H1 (cell line): Measurements from ENCODE around the gene MORC4. TPM values are rescaled to one million over a fixed set of nuclear protein-coding genes. Genes with fewer than 3 reads are reported as not detected.

Experiments
- CTCF ChIA-PET: fragments of 300-600 bp; sonication (Branson Sonifier 250); formaldehyde crosslinking; loops from one replicate; lab custom pipeline; 2021; ENCODE audit not compliant: partially characterized antibody; lab: Charles Lee
- POLR2A ChIA-PET: fragments of 300-600 bp; sonication (Branson Sonifier 250); formaldehyde crosslinking; loops from one replicate; lab custom pipeline; 2021; ENCODE audit warnings: inconsistent platforms; ENCODE audit not compliant: partially characterized antibody; lab: Charles Lee
- DNase-seq, 2 experiments: peaks; one replicate each; pipeline versions ENCODE4 v3.0.0 to v3.0.0-alpha.2; 2010 to 2022; ENCODE audit warnings: low spot score in 2 of 2, low read depth in 1 of 2, mixed read lengths in 1 of 2
- FAIRE-seq: peaks from 2 replicates; lab custom pipeline; 2011; peaks lifted over from hg19 to GRCh38; lab: Jason Lieb, UNC
- H2AFZ ChIP-seq: 2 replicates; pipeline ENCODE4 v1.8.1; 2012; ENCODE audit warnings: low read length, inconsistent platforms
- H2AK5ac ChIP-seq: 2 replicates; pipeline ENCODE4 v1.6.1; 2013; ENCODE audit warnings: low read depth, low read length
- H2BK120ac ChIP-seq: replicated peaks from 2 replicates; pipeline ENCODE3; 2013; ENCODE audit warnings: low read depth, low read length, inconsistent platforms
- H2BK12ac ChIP-seq: 2 replicates; pipeline ENCODE4 v1.6.1; 2013; ENCODE audit warnings: low read depth, low read length
- H2BK15ac ChIP-seq: 2 replicates; pipeline ENCODE4 v1.6.1; 2013; ENCODE audit warnings: low read length
- H2BK20ac ChIP-seq: 2 replicates; pipeline ENCODE4 v1.6.1; 2013; ENCODE audit warnings: low read length
- H2BK5ac ChIP-seq: 2 replicates; pipeline ENCODE4 v1.6.1; 2013; ENCODE audit warnings: low read depth, low read length
- H3K14ac ChIP-seq: 2 replicates; pipeline ENCODE4 v1.6.1; 2013; ENCODE audit warnings: inconsistent platforms; ENCODE audit not compliant: insufficient read length
- H3K18ac ChIP-seq: 2 replicates; pipeline ENCODE4 v1.6.1; 2013; ENCODE audit warnings: low read length; ENCODE audit errors: extremely low read depth
- H3K23ac ChIP-seq: 2 replicates; pipeline ENCODE4 v1.6.1; 2013; ENCODE audit warnings: inconsistent platforms; ENCODE audit not compliant: insufficient read length
- H3K23me2 ChIP-seq: 2 replicates; pipeline ENCODE4 v1.6.1; 2013; ENCODE audit warnings: low read depth, low read length
- H3K27ac ChIP-seq: 2 replicates; pipeline ENCODE4 v1.6.1; 2011; ENCODE audit warnings: low read depth, low read length, inconsistent platforms
- H3K27me3 ChIP-seq, 4 experiments: replicated peaks in 1 of 4; 1 replicate in 1 of 4; 2 replicates in 3 of 4; pipeline versions ENCODE4 v1.6.1 to v1.8.1; 2011 to 2013; ENCODE audit warnings: low read length in 3 of 4, mild to moderate bottlenecking in 3 of 4, inconsistent platforms in 2 of 4, mixed read lengths in 2 of 4, moderate library complexity in 1 of 4; ENCODE audit not compliant: control insufficient read depth in 3 of 4, insufficient read depth in 3 of 4; ENCODE audit errors: extremely low read depth in 1 of 4
- H3K36me3 ChIP-seq, 4 experiments: 2 replicates each; pipeline versions ENCODE4 v1.6.1 to v1.8.1; 2011 to 2013; ENCODE audit warnings: mild to moderate bottlenecking in 4 of 4, low read length in 3 of 4, moderate library complexity in 2 of 4, control low read depth in 1 of 4, inconsistent platforms in 1 of 4; ENCODE audit not compliant: insufficient read depth in 4 of 4, control insufficient read depth in 2 of 4
- H3K4ac ChIP-seq: replicated peaks from 2 replicates; pipeline ENCODE3; 2013; ENCODE audit warnings: low read length, low read depth, mixed read lengths, inconsistent platforms; ENCODE audit not compliant: insufficient read length
- H3K4me1 ChIP-seq, 4 experiments: replicated peaks in 1 of 4; 1 replicate in 1 of 4; 2 replicates in 3 of 4; pipeline versions ENCODE4 v1.6.1 to v1.8.1; 2011 to 2013; ENCODE audit warnings: low read length in 3 of 4, inconsistent platforms in 2 of 4, mixed read lengths in 1 of 4; ENCODE audit not compliant: insufficient read depth in 4 of 4, control insufficient read depth in 3 of 4
- H3K4me2 ChIP-seq, 2 experiments: 2 replicates each; pipeline versions ENCODE4 v1.6.1 to v1.8.1; 2011 to 2013; ENCODE audit warnings: low read depth in 2 of 2, low read length in 2 of 2, control low read depth in 1 of 2, inconsistent platforms in 1 of 2, mild to moderate bottlenecking in 1 of 2; ENCODE audit not compliant: insufficient read depth in 1 of 2
- H3K4me3 ChIP-seq, 4 experiments: fragments of 200-600, 300-600 bp in 1 of 4; sonication (generic), shearing (Covaris generic), sonication (Bioruptor Twin) in 1 of 4; 2 replicates each; pipeline versions ENCODE4 v1.5.1 to v1.8.1; 2011 to 2016; ENCODE audit warnings: low read length in 4 of 4, low read depth in 3 of 4, control low read depth in 2 of 4, inconsistent platforms in 2 of 4, mild to moderate bottlenecking in 2 of 4, mixed read lengths in 1 of 4, moderate library complexity in 1 of 4; ENCODE audit not compliant: insufficient read depth in 2 of 4; ENCODE audit errors: extremely low read depth in 1 of 4
- H3K56ac ChIP-seq: replicated peaks from 2 replicates; pipeline ENCODE3; 2013; ENCODE audit warnings: low read depth, mild to moderate bottlenecking, mixed read lengths, low read length, inconsistent platforms; ENCODE audit not compliant: insufficient read length
- H3K79me1 ChIP-seq: 2 replicates; pipeline ENCODE4 v1.6.1; 2013; ENCODE audit warnings: low read depth, low read length, control low read depth
- H3K79me2 ChIP-seq, 2 experiments: 2 replicates each; pipeline versions ENCODE4 v1.6.1 to v1.8.1; 2012 to 2013; ENCODE audit warnings: low read length in 2 of 2, mild to moderate bottlenecking in 2 of 2, inconsistent platforms in 1 of 2; ENCODE audit not compliant: insufficient read depth in 2 of 2, control insufficient read depth in 1 of 2
- H3K9ac ChIP-seq, 4 experiments: replicated peaks in 1 of 4; 1 replicate in 1 of 4; 2 replicates in 3 of 4; pipeline versions ENCODE4 v1.6.1 to v1.8.1; 2011 to 2013; ENCODE audit warnings: low read depth in 3 of 4, low read length in 3 of 4, control low read depth in 2 of 4, mild to moderate bottlenecking in 2 of 4, moderate library complexity in 2 of 4, inconsistent platforms in 1 of 4; ENCODE audit errors: extremely low read depth in 1 of 4
- H3K9me3 ChIP-seq, 2 experiments: 2 replicates each; pipeline versions ENCODE4 v1.6.1 to v1.8.1; 2012 to 2013; ENCODE audit warnings: mild to moderate bottlenecking in 2 of 2, moderate library complexity in 2 of 2, control low read depth in 1 of 2, inconsistent platforms in 1 of 2, low read depth in 1 of 2, low read length in 1 of 2, mixed read lengths in 1 of 2; ENCODE audit not compliant: insufficient read depth in 2 of 2
- H4K20me1 ChIP-seq, 2 experiments: replicated peaks in 1 of 2; 2 replicates each; pipeline versions ENCODE3 to v1.8.1; 2011 to 2013; ENCODE audit warnings: inconsistent platforms in 2 of 2, low read length in 2 of 2, mild to moderate bottlenecking in 1 of 2; ENCODE audit not compliant: insufficient read depth in 2 of 2, control insufficient read depth in 1 of 2
- H4K5ac ChIP-seq: 2 replicates; pipeline ENCODE4 v1.6.1; 2013; ENCODE audit warnings: low read length, low read depth, mixed read lengths, inconsistent platforms; ENCODE audit not compliant: insufficient read length
- H4K8ac ChIP-seq: 2 replicates; pipeline ENCODE4 v1.8.0; 2013; ENCODE audit warnings: mild to moderate bottlenecking, moderate library complexity, low read length, inconsistent platforms; ENCODE audit not compliant: insufficient read depth; ENCODE audit errors: extremely low read depth
- H4K91ac ChIP-seq: replicated peaks from 2 replicates; pipeline ENCODE3; 2013; ENCODE audit warnings: low read length, mixed read lengths, inconsistent platforms; ENCODE audit not compliant: insufficient read length
- ATF2 ChIP-seq: IDR thresholded peaks from 2 replicates; pipeline ENCODE4 v1.6.1; 2012; ENCODE audit warnings: low read length, inconsistent platforms
- E2F6 ChIP-seq: IDR thresholded peaks from 2 replicates; pipeline ENCODE4 v1.6.1; 2012; ENCODE audit warnings: inconsistent platforms
- NANOG ChIP-seq: IDR thresholded peaks from 2 replicates; pipeline ENCODE4 v1.6.1; 2011; ENCODE audit warnings: low read length, low read depth, mild to moderate bottlenecking, inconsistent platforms; ENCODE audit not compliant: insufficient read depth, poor library complexity, severe bottlenecking
- RFX5 ChIP-seq: IDR thresholded peaks from 2 replicates; pipeline ENCODE4 v1.6.1; 2011; ENCODE audit warnings: low read depth, low read length, improper control_type of control experiment, borderline replicate concordance
- SUZ12 ChIP-seq: fragments of 200-600 bp; sonication (generic); IDR thresholded peaks from 2 replicates; pipeline ENCODE4 v1.6.1; 2012; ENCODE audit warnings: mild to moderate bottlenecking, inconsistent platforms, low read length, moderate library complexity, mixed read lengths
- WGBS, 2 experiments: shearing (Covaris generic) in 1 of 2; methylation state at CpG; one replicate each; pipeline versions ENCODE4 v1.1.6 to v1.1.7; 2013 to 2015; ENCODE audit warnings: low lambda C conversion rate in 2 of 2, mixed read lengths in 2 of 2, inconsistent platforms in 1 of 2, low coverage in 1 of 2, missing lambda C conversion rate in 1 of 2; ENCODE audit not compliant: insufficient replicate concordance in 2 of 2, insufficient coverage in 1 of 2, insufficient read length in 1 of 2; ENCODE audit errors: extremely low coverage in 1 of 2, missing lambda C conversion rate in 1 of 2; 5-methylcytosine and 5-hydroxymethylcytosine counted together
- polyA plus RNA-seq, 7 experiments: library from polyadenylated mRNA; depleted of rRNA in 3 of 7; stranded (reverse) in 5 of 7; unstranded in 2 of 7; fragments of >200 nt in 5 of 7; fragments of 200-250 nt in 2 of 7; gene quantifications; 1 replicate in 5 of 7; 2 replicates in 1 of 7; 4 replicates in 1 of 7; pipeline versions ENCODE4 v1.2.1 to v1.2.3, GENCODE V29; 2011 to 2013; ENCODE audit warnings: missing spikeins in 2 of 7, mixed read lengths in 2 of 7
- total RNA-seq: library from RNA; stranded (reverse); fragmentation: NEBNext Ultra II Directional; extraction: Animal tissue kit (Norgen Biotek cat#: 25700); gene quantifications from 2 replicates; pipeline ENCODE4 v1.2.1, GENCODE V29; 2021

MORC4 gene
- total and polyA plus RNA-seq, 2 of the 8 experiments (the other 6 are each of a cell fraction or from before 2014, with no cell fraction given): 1.4 to 2.5 TPM

GRCh38 chrX:106995678-106996077 lies 4.3 kb downstream of the MORC4 start:
- Histone ChIP-seq H3K79me2 (no peaks in the 10 kb centered on the region), H2AFZ (no peak overlapping the region), H3K4me3 (no peak overlapping the region), H3K36me3 (no peaks in the 10 kb centered on the region), H3K4me1 (no peaks in the 10 kb centered on the region; a peak in 1 of 7 replicates), H2BK20ac (no peak overlapping the region), H3K27me3 (peaks cover 0 to 6% (median 0%) of the 10 kb centered on the region in 4 experiments; a peak in 3 of 7 replicates), H3K14ac (no peak overlapping the region), H3K9ac (no peak overlapping the region), H3K4me2 (no peak overlapping the region), H3K56ac (no peak overlapping the region), H2BK12ac (no peak overlapping the region), H3K23me2 (peaks cover 2% of the 10 kb centered on the region; the same call in 1 of the 2 replicates), H2BK15ac (no peak overlapping the region), H3K4ac (no peak overlapping the region), H3K79me1 (no peaks in the 10 kb centered on the region), H4K8ac (no peak overlapping the region), H3K18ac (no peak overlapping the region), H3K9me3 (peaks cover 0 to 4% of the 10 kb centered on the region in 2 experiments; a peak in 1 of 4 replicates), H3K27ac (no peak overlapping the region), H2AK5ac (no peak overlapping the region), H2BK5ac (no peak overlapping the region), H4K91ac (no peak overlapping the region), H3K23ac (no peak overlapping the region), H4K5ac (no peak overlapping the region), H2BK120ac (no peak overlapping the region), H4K20me1 (no peaks in the 10 kb centered on the region)
- DNase-seq (no peak), FAIRE-seq (no peak)
- ChIA-PET POLR2A (interaction anchor here (1.2 kb wide), 1 partner anchor 10 kb away, joined by 3 read pairs; no protein-coding TSS in a partner anchor), CTCF (no interaction called here)
- WGBS, 2 experiments: 83% methylated on average over 2 of the region's 2 CpGs; no CpG with 5 or more reads in 1 of the 2 experiments
- TF ChIP-seq SUZ12: no peak
- no peak for TF ChIP-seq NANOG
- no peak for TF ChIP-seq E2F6
- TF ChIP-seq ATF2: no peak
- TF ChIP-seq RFX5: no peak
